A549 (cell line): ENCODE results near the gene WDR35.

Experiments used
- EP300 ChIP-seq, 2 experiments: fragments of >200 bp; sonication (Bioruptor Twin); formaldehyde crosslinking; IDR thresholded peaks; 2 replicates in 1 of 2; 3 replicates in 1 of 2; pipeline ENCODE4 v1.6.1; 2016 to 2017
- ESRRA ChIP-seq: fragments of 150-350 bp; IDR thresholded peaks from 2 replicates; pipeline ENCODE4 v1.6.1; 2014; ENCODE audit warnings: mild to moderate bottlenecking, low read length, borderline replicate concordance
- KDM1A ChIP-seq: fragments of 200-600 bp; sonication (generic); IDR thresholded peaks from 2 replicates; pipeline ENCODE4 v1.6.1; 2016; ENCODE audit warnings: low read depth, mild to moderate bottlenecking
- MYC ChIP-seq: IDR thresholded peaks from 2 replicates; pipeline ENCODE4 v1.6.1; 2012; ENCODE audit warnings: mild to moderate bottlenecking, inconsistent platforms, low read length, improper control_type of control experiment, borderline replicate concordance
- NFE2L2 ChIP-seq: fragments of 150-350 bp; conservative IDR thresholded peaks from 2 replicates; pipeline ENCODE4 v1.6.1; 2014; ENCODE audit warnings: low read length
- POLR2A ChIP-seq: IDR thresholded peaks from 2 replicates; pipeline ENCODE4 v1.6.1; 2012; ENCODE audit warnings: mild to moderate bottlenecking, low read length
- POLR2AphosphoS2 ChIP-seq: conservative IDR thresholded peaks from 2 replicates; pipeline ENCODE4 v1.6.1; 2012; ENCODE audit warnings: low read length, improper control_type of control experiment, inconsistent platforms
- RARB ChIP-seq: fragments of 250-450 bp; sonication (Bioruptor Pico); IDR thresholded peaks from 2 replicates; pipeline ENCODE4 v1.8.0; 2021; ENCODE audit warnings: mild to moderate bottlenecking, moderate library complexity
- SMC3 ChIP-seq: fragments of >200 bp; sonication (Bioruptor Twin); formaldehyde crosslinking; IDR thresholded peaks from 3 replicates; pipeline ENCODE4 v1.6.1; 2018; ENCODE audit warnings: inconsistent platforms
- TF ChIP-seq, protein P1 (sequence below): fragments of >200 bp; sonication (Bioruptor Twin); formaldehyde crosslinking; IDR thresholded peaks from 3 replicates; pipeline ENCODE4 v1.5.1; 2016
- TF ChIP-seq, protein P2 (sequence below): IDR thresholded peaks from 2 replicates; pipeline ENCODE4 v1.6.1; 2012
- TF ChIP-seq, protein P3 (sequence below): fragments of 200-600 bp; sonication (generic); IDR thresholded peaks from 2 replicates; pipeline ENCODE4 v1.6.1; 2016; ENCODE audit warnings: antibody characterized with exemption, mild to moderate bottlenecking, moderate library complexity

DNA sequence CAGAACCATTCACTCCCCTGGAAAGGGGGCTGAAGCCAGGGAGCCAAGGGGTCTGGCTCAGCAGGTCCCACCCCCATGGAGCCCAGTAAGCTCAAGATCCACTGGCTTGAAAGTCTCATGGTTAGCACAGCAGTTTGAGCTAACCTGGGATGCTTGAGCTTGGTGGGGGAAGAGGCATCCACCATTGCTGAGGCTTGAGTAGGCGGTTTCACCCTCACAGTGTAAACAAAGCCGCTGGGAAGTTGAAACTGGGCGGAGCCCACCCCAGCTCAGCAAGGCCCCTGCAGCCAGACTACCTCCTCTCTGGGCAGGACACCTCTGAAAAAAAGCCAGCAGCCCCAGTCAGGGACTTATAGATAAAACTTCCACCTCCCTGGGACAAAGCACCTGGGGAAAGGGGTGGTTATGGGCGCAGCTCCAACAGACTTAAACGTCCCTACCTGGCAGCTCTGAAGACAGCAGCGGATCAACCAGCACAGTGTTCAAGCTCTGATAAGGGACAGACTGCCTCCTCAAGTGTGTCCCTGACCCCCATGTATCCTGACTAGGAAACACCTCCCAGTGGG lies 73.4 kb downstream of the WDR35 start:
- no peak for TF ChIP-seq POLR2A
- TF ChIP-seq, protein P1, sequence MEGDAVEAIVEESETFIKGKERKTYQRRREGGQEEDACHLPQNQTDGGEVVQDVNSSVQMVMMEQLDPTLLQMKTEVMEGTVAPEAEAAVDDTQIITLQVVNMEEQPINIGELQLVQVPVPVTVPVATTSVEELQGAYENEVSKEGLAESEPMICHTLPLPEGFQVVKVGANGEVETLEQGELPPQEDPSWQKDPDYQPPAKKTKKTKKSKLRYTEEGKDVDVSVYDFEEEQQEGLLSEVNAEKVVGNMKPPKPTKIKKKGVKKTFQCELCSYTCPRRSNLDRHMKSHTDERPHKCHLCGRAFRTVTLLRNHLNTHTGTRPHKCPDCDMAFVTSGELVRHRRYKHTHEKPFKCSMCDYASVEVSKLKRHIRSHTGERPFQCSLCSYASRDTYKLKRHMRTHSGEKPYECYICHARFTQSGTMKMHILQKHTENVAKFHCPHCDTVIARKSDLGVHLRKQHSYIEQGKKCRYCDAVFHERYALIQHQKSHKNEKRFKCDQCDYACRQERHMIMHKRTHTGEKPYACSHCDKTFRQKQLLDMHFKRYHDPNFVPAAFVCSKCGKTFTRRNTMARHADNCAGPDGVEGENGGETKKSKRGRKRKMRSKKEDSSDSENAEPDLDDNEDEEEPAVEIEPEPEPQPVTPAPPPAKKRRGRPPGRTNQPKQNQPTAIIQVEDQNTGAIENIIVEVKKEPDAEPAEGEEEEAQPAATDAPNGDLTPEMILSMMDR, result no peak
- no peak for TF ChIP-seq RARB (CRISPR knock-in tag)
- no peak for TF ChIP-seq MYC
- no peak for TF ChIP-seq EP300 (IDR thresholded peaks at IDR 0.05)
- TF ChIP-seq SMC3, result no peak
- TF ChIP-seq ESRRA, result no peak
- TF ChIP-seq NFE2L2, result no peak
- TF ChIP-seq, protein P2, sequence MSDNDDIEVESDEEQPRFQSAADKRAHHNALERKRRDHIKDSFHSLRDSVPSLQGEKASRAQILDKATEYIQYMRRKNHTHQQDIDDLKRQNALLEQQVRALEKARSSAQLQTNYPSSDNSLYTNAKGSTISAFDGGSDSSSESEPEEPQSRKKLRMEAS, result no peak
- TF ChIP-seq, protein P3, sequence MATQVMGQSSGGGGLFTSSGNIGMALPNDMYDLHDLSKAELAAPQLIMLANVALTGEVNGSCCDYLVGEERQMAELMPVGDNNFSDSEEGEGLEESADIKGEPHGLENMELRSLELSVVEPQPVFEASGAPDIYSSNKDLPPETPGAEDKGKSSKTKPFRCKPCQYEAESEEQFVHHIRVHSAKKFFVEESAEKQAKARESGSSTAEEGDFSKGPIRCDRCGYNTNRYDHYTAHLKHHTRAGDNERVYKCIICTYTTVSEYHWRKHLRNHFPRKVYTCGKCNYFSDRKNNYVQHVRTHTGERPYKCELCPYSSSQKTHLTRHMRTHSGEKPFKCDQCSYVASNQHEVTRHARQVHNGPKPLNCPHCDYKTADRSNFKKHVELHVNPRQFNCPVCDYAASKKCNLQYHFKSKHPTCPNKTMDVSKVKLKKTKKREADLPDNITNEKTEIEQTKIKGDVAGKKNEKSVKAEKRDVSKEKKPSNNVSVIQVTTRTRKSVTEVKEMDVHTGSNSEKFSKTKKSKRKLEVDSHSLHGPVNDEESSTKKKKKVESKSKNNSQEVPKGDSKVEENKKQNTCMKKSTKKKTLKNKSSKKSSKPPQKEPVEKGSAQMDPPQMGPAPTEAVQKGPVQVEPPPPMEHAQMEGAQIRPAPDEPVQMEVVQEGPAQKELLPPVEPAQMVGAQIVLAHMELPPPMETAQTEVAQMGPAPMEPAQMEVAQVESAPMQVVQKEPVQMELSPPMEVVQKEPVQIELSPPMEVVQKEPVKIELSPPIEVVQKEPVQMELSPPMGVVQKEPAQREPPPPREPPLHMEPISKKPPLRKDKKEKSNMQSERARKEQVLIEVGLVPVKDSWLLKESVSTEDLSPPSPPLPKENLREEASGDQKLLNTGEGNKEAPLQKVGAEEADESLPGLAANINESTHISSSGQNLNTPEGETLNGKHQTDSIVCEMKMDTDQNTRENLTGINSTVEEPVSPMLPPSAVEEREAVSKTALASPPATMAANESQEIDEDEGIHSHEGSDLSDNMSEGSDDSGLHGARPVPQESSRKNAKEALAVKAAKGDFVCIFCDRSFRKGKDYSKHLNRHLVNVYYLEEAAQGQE, result no peak
- no peak for TF ChIP-seq KDM1A
- no peak for TF ChIP-seq POLR2AphosphoS2
